GM10248 (cell line): ENCODE measurements around the gene ZNF337.

ENCODE experiments used
- CTCF ChIA-PET: fragments of 300-600 bp; sonication (Branson Sonifier 250); formaldehyde crosslinking; extraction: SDS; loops from one replicate; lab custom pipeline; 2021; ENCODE audit warnings: antibody characterized with exemption; lab: Yijun Ruan, JAX
- POLR2A ChIA-PET: fragments of 350-650 bp; sonication (Branson Sonifier 250); formaldehyde crosslinking; extraction: SDS; loops from one replicate; lab custom pipeline; 2020; ENCODE audit warnings: antibody characterized with exemption; lab: Yijun Ruan, JAX
- DNase-seq: peaks from one replicate; pipeline ENCODE4 v3.0.0; 2012; ENCODE audit errors: extremely low spot score
- CTCF ChIP-seq: IDR thresholded peaks from 2 replicates; pipeline ENCODE4 v1.5.1; 2012; ENCODE audit warnings: mild to moderate bottlenecking, low read depth; ENCODE audit errors: extremely low read depth, missing control alignments, control extremely low read depth

ZNF337 gene

GRCh38 chr20:25683050-25683449, 13.6 kb downstream of the ZNF337 start:
- TF ChIP-seq CTCF: no peak
- ChIA-PET CTCF (no interaction called here), POLR2A (no interaction called here)
- DNase-seq: no peak

GRCh38 chr20:25676164-25676809, 20.4 kb downstream of the ZNF337 start:
- POLR2A ChIA-PET: no interaction called here
- no peak for TF ChIP-seq CTCF
- DNase-seq: no peak
- CTCF ChIA-PET: no interaction called here

- POLR2A ChIA-PET: no interaction called here
- TF ChIP-seq CTCF: no peak
- CTCF ChIA-PET: no interaction called here
Measured at GRCh38 chr20:25675161-25675560, 21.5 kb downstream of the ZNF337 start.

GRCh38 chr20:25672659-25673235, 23.9 kb downstream of the ZNF337 start:
- CTCF ChIA-PET: no interaction called here
- DNase-seq: no peak
- TF ChIP-seq CTCF: no peak
- POLR2A ChIA-PET: no interaction called here

More at GRCh38 chr20:25675161-25675560, 21.5 kb downstream of the ZNF337 start:
- DNase-seq: no peak

- POLR2A ChIA-PET: no interaction called here
- CTCF ChIA-PET: no interaction called here
- no peak for DNase-seq
Measured at GRCh38 chr20:25669826-25670422, 26.7 kb downstream of the ZNF337 start.

GRCh38 chr20:25668446-25668845, 28.2 kb downstream of the ZNF337 start:
- ChIA-PET POLR2A (no interaction called here), CTCF (no interaction called here)
- no peak for DNase-seq
- TF ChIP-seq CTCF: no peak

More at GRCh38 chr20:25669826-25670422, 26.7 kb downstream of the ZNF337 start:
- no peak for TF ChIP-seq CTCF
